Neural cell (in vitro differentiated cells): ENCODE measurements around the gene KRTAP10-6. TPM values are rescaled to one million over a fixed set of nuclear protein-coding genes. Genes with fewer than 3 reads are reported as not detected.
"Not testable (repeated sequence)": the region's sequence is repeated elsewhere in the genome, so short reads cannot be mapped to it uniquely, and the experiment has no call there.

Source experiments
- H2AFZ ChIP-seq: fragments of 200-600, 300-800 bp; sonication (generic), shearing (Covaris generic); 2 replicates; pipeline ENCODE4 v1.6.0; 2014; ENCODE audit warnings: low read depth, mild to moderate bottlenecking, antibody characterized with exemption, low read length, moderate library complexity
- H3F3A ChIP-seq: fragments of 200-600 bp; shearing (Covaris generic); 2 replicates; pipeline ENCODE4 v1.6.1; 2016; ENCODE audit warnings: mild to moderate bottlenecking, moderate library complexity, mixed read lengths, antibody characterized with exemption, low read length; ENCODE audit not compliant: insufficient read depth, poor library complexity, severe bottlenecking
- H3K27ac ChIP-seq: fragments of 200-600, 300-800 bp; sonication (generic), shearing (Covaris generic); 2 replicates; pipeline ENCODE4 v1.5.1; 2014; ENCODE audit warnings: mild to moderate bottlenecking, low read length, moderate library complexity
- H3K27me3 ChIP-seq: fragments of 300-800, 200-600 bp; sonication (generic), shearing (Covaris generic); 2 replicates; pipeline ENCODE4 v1.6.0; 2014; ENCODE audit warnings: mild to moderate bottlenecking, low read depth, low read length, moderate library complexity; ENCODE audit not compliant: insufficient read depth
- H3K36me3 ChIP-seq: fragments of 300-800, 200-600 bp; sonication (generic), shearing (Covaris generic); 2 replicates; pipeline ENCODE4 v1.5.1; 2014; ENCODE audit warnings: mild to moderate bottlenecking, antibody characterized with exemption, low read length, moderate library complexity; ENCODE audit not compliant: insufficient read depth
- H3K4me2 ChIP-seq: fragments of 300-800, 200-600 bp; sonication (generic), shearing (Covaris generic); 2 replicates; pipeline ENCODE4 v1.6.0; 2014; ENCODE audit warnings: mild to moderate bottlenecking, low read length
- H3K4me3 ChIP-seq: fragments of 300-800, 200-600 bp; sonication (generic), shearing (Covaris generic); 2 replicates; pipeline ENCODE4 v1.5.1; 2014; ENCODE audit warnings: mild to moderate bottlenecking, low read length, moderate library complexity
- H3K79me2 ChIP-seq: fragments of 200-600 bp; shearing (Covaris generic); replicated peaks from 2 replicates; pipeline ENCODE4 v1.6.0; 2014; ENCODE audit warnings: mild to moderate bottlenecking, low read length, moderate library complexity; ENCODE audit not compliant: insufficient read depth
- H3K9ac ChIP-seq: fragments of 300-800, 200-600 bp; sonication (generic), shearing (Covaris generic); 2 replicates; pipeline ENCODE4 v1.6.1; 2016; ENCODE audit warnings: mild to moderate bottlenecking, low read length, mixed read lengths
- H3K9me2 ChIP-seq: fragments of 200-600 bp; shearing (Covaris generic); 2 replicates; pipeline ENCODE4 v1.6.1; 2016; ENCODE audit warnings: mild to moderate bottlenecking, low read length, mixed read lengths; ENCODE audit not compliant: insufficient read depth
- H3K9me3 ChIP-seq: fragments of 200-600, 300-800 bp; sonication (generic), shearing (Covaris generic); 2 replicates; pipeline ENCODE4 v1.6.1; 2016; ENCODE audit warnings: mild to moderate bottlenecking, mixed run types, low read length, moderate library complexity, mixed read lengths
- H4K20me1 ChIP-seq: fragments of 200-600 bp; shearing (Covaris generic); 2 replicates; pipeline ENCODE4 v1.6.1; 2016; ENCODE audit warnings: mild to moderate bottlenecking, mixed run types; ENCODE audit not compliant: insufficient read depth
- EP300 ChIP-seq: fragments of 450-650 bp; conservative IDR thresholded peaks from 2 replicates; pipeline ENCODE4 v1.6.1; 2014; ENCODE audit warnings: antibody characterized with exemption, mild to moderate bottlenecking, moderate library complexity; ENCODE audit not compliant: poor library complexity, severe bottlenecking
- EZH2 ChIP-seq: fragments of 200-600, 300-800 bp; shearing (Covaris generic), sonication (generic); IDR thresholded peaks from 2 replicates; pipeline ENCODE4 v1.6.1; 2014; ENCODE audit warnings: antibody characterized with exemption, low read length, borderline replicate concordance, mild to moderate bottlenecking; ENCODE audit not compliant: insufficient read depth, poor library complexity, severe bottlenecking
- MXI1 ChIP-seq: fragments of 450-650 bp; conservative IDR thresholded peaks from 2 replicates; pipeline ENCODE4 v1.6.1; 2014; ENCODE audit warnings: antibody characterized with exemption, mild to moderate bottlenecking; ENCODE audit not compliant: poor library complexity, severe bottlenecking
- POLR2AphosphoS5 ChIP-seq: IDR thresholded peaks from 2 replicates; pipeline ENCODE4 v1.6.1; 2012
- RAD21 ChIP-seq: fragments of 450-650 bp; conservative IDR thresholded peaks from 2 replicates; pipeline ENCODE4 v1.6.1; 2014; ENCODE audit warnings: antibody characterized with exemption, mild to moderate bottlenecking, moderate library complexity
- SMC3 ChIP-seq: fragments of 450-650 bp; conservative IDR thresholded peaks from 2 replicates; pipeline ENCODE4 v1.6.1; 2014; ENCODE audit warnings: antibody characterized with exemption, mild to moderate bottlenecking, moderate library complexity; ENCODE audit not compliant: poor library complexity
- TAF1 ChIP-seq: IDR thresholded peaks from 2 replicates; pipeline ENCODE4 v1.6.1; 2012; ENCODE audit warnings: low read depth
- polyA plus RNA-seq: library from polyadenylated mRNA; depleted of rRNA; stranded (reverse); fragments of >200 nt; gene quantifications from 2 replicates; pipeline ENCODE4 v1.2.3, GENCODE V29; 2014
- TF ChIP-seq, protein P1 (sequence below): fragments of 450-650 bp; IDR thresholded peaks from 2 replicates; pipeline ENCODE4 v1.5.1; 2014; ENCODE audit warnings: antibody characterized with exemption, mild to moderate bottlenecking, moderate library complexity; ENCODE audit not compliant: poor library complexity, severe bottlenecking
- TF ChIP-seq, protein P2 (sequence below): IDR thresholded peaks from 2 replicates; pipeline ENCODE4 v1.6.1; 2012; ENCODE audit warnings: borderline replicate concordance

KRTAP10-6 gene
- polyA plus RNA-seq, 1 donor from 2014 or later = not detected

GRCh38 chr21:44574457-44575306 lies 17.6 kb downstream of the KRTAP10-6 start:
- Histone ChIP-seq H3K27ac (no peak overlapping the region), H3K36me3 (no peaks in the 10 kb centered on the region), H3K4me2 (no peak overlapping the region)

DNA sequence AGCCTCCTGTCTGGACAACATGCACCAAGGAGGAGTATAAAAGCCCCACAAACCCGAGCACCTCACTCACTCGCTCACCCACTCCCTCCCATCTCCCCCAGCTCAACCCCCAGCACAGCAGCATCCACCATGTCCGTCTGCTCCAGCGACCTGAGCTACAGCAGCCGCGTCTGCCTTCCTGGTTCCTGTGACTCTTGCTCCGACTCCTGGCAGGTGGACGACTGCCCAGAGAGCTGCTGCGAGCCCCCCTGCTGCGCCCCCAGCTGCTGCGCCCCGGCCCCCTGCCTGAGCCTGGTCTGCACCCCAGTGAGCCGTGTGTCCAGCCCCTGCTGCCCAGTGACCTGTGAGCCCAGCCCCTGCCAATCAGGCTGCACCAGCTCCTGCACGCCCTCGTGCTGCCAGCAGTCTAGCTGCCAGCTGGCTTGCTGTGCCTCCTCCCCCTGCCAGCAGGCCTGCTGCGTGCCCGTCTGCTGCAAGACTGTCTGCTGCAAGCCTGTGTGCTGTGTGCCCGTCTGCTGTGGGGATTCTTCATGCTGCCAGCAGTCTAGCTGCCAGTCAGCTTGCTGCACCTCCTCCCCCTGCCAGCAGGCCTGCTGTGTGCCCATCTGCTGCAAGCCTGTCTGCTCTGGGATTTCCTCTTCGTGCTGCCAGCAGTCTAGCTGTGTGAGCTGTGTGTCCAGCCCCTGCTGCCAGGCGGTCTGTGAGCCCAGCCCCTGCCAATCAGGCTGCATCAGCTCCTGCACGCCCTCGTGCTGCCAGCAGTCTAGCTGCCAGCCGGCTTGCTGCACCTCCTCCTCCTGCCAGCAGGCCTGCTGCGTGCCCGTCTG lies 18.5 kb downstream of the KRTAP10-6 start, which contains the start of gene KRTAP10-4:
Gene KRTAP10-4 (plus strand): TSS at position 100 of the 827 bp plus-strand sequence. CDS start 30 bp downstream, at position 130.
- not testable (repeated sequence) for H3K4me2 ChIP-seq, H3K79me2 ChIP-seq, H4K20me1 ChIP-seq, H3K9ac ChIP-seq, H3K9me3 ChIP-seq, H3K27me3 ChIP-seq, H3K36me3 ChIP-seq, H3K27ac ChIP-seq, H3F3A ChIP-seq, H2AFZ ChIP-seq, H3K9me2 ChIP-seq, H3K4me3 ChIP-seq

More at GRCh38 chr21:44574457-44575306, 17.6 kb downstream of the KRTAP10-6 start:
- Histone ChIP-seq H3K9me2 (no peaks in the 10 kb centered on the region), H3F3A (no peaks in the 10 kb centered on the region), H3K79me2 (no peaks in the 10 kb centered on the region), H3K9ac (no peak overlapping the region), H3K27me3 (no peaks in the 10 kb centered on the region), H4K20me1 (no peaks in the 10 kb centered on the region), H3K9me3 (peaks cover 10% of the 10 kb centered on the region), H2AFZ (no peak overlapping the region), H3K4me3 (no peak overlapping the region)
- TF ChIP-seq RAD21 (no peak), POLR2AphosphoS5 (no peak), MXI1 (no peak), EP300 (no peak), SMC3 (no peak), EZH2 (no peak), TAF1 (no peak)
- TF ChIP-seq, protein P1, sequence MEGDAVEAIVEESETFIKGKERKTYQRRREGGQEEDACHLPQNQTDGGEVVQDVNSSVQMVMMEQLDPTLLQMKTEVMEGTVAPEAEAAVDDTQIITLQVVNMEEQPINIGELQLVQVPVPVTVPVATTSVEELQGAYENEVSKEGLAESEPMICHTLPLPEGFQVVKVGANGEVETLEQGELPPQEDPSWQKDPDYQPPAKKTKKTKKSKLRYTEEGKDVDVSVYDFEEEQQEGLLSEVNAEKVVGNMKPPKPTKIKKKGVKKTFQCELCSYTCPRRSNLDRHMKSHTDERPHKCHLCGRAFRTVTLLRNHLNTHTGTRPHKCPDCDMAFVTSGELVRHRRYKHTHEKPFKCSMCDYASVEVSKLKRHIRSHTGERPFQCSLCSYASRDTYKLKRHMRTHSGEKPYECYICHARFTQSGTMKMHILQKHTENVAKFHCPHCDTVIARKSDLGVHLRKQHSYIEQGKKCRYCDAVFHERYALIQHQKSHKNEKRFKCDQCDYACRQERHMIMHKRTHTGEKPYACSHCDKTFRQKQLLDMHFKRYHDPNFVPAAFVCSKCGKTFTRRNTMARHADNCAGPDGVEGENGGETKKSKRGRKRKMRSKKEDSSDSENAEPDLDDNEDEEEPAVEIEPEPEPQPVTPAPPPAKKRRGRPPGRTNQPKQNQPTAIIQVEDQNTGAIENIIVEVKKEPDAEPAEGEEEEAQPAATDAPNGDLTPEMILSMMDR = no peak
- TF ChIP-seq, protein P2, sequence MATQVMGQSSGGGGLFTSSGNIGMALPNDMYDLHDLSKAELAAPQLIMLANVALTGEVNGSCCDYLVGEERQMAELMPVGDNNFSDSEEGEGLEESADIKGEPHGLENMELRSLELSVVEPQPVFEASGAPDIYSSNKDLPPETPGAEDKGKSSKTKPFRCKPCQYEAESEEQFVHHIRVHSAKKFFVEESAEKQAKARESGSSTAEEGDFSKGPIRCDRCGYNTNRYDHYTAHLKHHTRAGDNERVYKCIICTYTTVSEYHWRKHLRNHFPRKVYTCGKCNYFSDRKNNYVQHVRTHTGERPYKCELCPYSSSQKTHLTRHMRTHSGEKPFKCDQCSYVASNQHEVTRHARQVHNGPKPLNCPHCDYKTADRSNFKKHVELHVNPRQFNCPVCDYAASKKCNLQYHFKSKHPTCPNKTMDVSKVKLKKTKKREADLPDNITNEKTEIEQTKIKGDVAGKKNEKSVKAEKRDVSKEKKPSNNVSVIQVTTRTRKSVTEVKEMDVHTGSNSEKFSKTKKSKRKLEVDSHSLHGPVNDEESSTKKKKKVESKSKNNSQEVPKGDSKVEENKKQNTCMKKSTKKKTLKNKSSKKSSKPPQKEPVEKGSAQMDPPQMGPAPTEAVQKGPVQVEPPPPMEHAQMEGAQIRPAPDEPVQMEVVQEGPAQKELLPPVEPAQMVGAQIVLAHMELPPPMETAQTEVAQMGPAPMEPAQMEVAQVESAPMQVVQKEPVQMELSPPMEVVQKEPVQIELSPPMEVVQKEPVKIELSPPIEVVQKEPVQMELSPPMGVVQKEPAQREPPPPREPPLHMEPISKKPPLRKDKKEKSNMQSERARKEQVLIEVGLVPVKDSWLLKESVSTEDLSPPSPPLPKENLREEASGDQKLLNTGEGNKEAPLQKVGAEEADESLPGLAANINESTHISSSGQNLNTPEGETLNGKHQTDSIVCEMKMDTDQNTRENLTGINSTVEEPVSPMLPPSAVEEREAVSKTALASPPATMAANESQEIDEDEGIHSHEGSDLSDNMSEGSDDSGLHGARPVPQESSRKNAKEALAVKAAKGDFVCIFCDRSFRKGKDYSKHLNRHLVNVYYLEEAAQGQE = no peak
